ENCODE measurements around the gene AFDN. TPM values are rescaled to one million over a fixed set of nuclear protein-coding genes. Genes with fewer than 3 reads are reported as not detected.

AFDN gene
- polyA plus RNA-seq, 1 donor from 2014 or later, result 5.7 TPM

DNA sequence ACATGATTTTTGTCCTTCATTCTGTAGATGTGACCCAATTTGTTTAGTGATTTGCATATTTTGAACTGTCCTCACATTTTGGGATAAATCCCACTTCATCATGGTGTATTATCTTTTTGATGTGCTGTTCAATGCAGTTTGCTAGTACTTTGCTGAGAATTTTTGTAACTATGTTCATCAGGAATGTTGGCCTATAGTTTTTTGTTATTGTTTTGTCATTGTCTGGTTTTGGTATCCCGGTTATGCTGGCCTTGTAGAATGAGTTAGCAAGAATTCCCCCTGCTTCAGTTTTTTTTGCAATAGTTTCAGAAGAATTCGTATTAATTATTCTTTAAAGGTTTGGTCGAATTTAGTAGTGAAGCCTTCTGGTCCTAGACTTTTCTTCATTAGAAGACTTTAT lies 182.6 kb downstream of the AFDN start:
- no peaks in the 10 kb centered on the region for H3K27me3 Mint-ChIP-seq
- no peak overlapping the region for H3K27ac Mint-ChIP-seq
- peaks cover 11 to 28% (median 19%) of the 10 kb centered on the region in 3 donors for H3K9me3 Mint-ChIP-seq
- H3K4me3 Mint-ChIP-seq, result no peak overlapping the region
- peaks cover 0 to 2% (median 0%) of the 10 kb centered on the region in 3 donors for H3K4me1 Mint-ChIP-seq
- H3K36me3 Mint-ChIP-seq, result peaks cover 6% of the 10 kb centered on the region

DNA sequence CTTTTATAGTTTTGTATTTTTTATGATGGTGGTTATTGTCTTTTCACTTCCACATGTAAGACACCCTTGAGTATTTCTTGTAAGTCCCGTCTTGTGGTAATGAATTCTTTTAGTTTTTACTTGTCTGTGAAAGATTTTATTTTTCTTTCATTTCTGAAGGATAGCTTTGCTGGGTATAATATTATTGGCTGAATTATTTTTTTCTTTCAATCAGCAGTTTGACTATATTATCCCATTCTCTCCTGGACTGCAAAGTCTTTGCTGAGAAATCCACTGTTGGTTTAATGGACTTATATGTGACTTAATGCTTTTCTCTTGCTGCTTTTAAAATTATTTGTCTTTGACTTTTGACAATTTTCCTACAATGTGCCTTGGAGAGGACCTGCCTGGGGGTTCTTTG lies 184.6 kb downstream of the AFDN start:
- H3K36me3 Mint-ChIP-seq, result peaks cover 6% of the 10 kb centered on the region
- H3K9me3 Mint-ChIP-seq, result peaks cover 11 to 32% (median 19%) of the 10 kb centered on the region in 3 donors
- H3K4me1 Mint-ChIP-seq, result peaks cover 0 to 2% (median 0%) of the 10 kb centered on the region in 3 donors
- H3K27me3 Mint-ChIP-seq, result peaks cover 1% of the 10 kb centered on the region
- peak overlapping the region in 1 of 3 donors; percentile 17 for H3K27ac Mint-ChIP-seq
- no peak overlapping the region for H3K4me3 Mint-ChIP-seq

- peaks cover 3% of the 10 kb centered on the region for H3K27me3 Mint-ChIP-seq
- H3K4me1 Mint-ChIP-seq, result peaks cover 0 to 2% (median 0%) of the 10 kb centered on the region in 3 donors
- no peak overlapping the region for H3K27ac Mint-ChIP-seq
- H3K9me3 Mint-ChIP-seq, result peaks cover 15 to 32% (median 19%) of the 10 kb centered on the region in 3 donors
- peaks cover 6% of the 10 kb centered on the region for H3K36me3 Mint-ChIP-seq
- no peak overlapping the region for H3K4me3 Mint-ChIP-seq
Measured at GRCh38 chr6:168012431-168013249, 185.9 kb downstream of the AFDN start.

GRCh38 chr6:168013250-168013915 lies 186.7 kb downstream of the AFDN start:
- peaks cover 3% of the 10 kb centered on the region for H3K27me3 Mint-ChIP-seq
- H3K4me1 Mint-ChIP-seq, result peaks cover 0 to 2% (median 0%) of the 10 kb centered on the region in 3 donors
- H3K36me3 Mint-ChIP-seq, result peaks cover 4% of the 10 kb centered on the region
- H3K9me3 Mint-ChIP-seq, result peaks cover 15 to 26% (median 19%) of the 10 kb centered on the region in 3 donors
- peak overlapping the region in 1 of 3 donors; percentile 92 for H3K27ac Mint-ChIP-seq
- no peak overlapping the region for H3K4me3 Mint-ChIP-seq

- no peak overlapping the region for H3K27ac Mint-ChIP-seq
- no peak overlapping the region for H3K4me3 Mint-ChIP-seq
- peaks cover 16 to 31% (median 18%) of the 10 kb centered on the region in 3 donors for H3K9me3 Mint-ChIP-seq
Measured at GRCh38 chr6:168014428-168014827, 187.7 kb downstream of the AFDN start.

GRCh38 chr6:168015009-168015408 lies 188.3 kb downstream of the AFDN start:
- peaks cover 5% of the 10 kb centered on the region for H3K27me3 Mint-ChIP-seq
- H3K4me3 Mint-ChIP-seq, result no peak overlapping the region
- peaks cover 7% of the 10 kb centered on the region for H3K36me3 Mint-ChIP-seq
- H3K4me1 Mint-ChIP-seq, result peaks cover 0 to 2% (median 0%) of the 10 kb centered on the region in 3 donors
- H3K27ac Mint-ChIP-seq, result no peak overlapping the region
- peaks cover 13 to 33% (median 18%) of the 10 kb centered on the region in 3 donors for H3K9me3 Mint-ChIP-seq

More at GRCh38 chr6:168014428-168014827, 187.7 kb downstream of the AFDN start:
- peaks cover 0 to 2% (median 0%) of the 10 kb centered on the region in 3 donors for H3K4me1 Mint-ChIP-seq
- H3K27me3 Mint-ChIP-seq, result peaks cover 5% of the 10 kb centered on the region
- H3K36me3 Mint-ChIP-seq, result peaks cover 7% of the 10 kb centered on the region

DNA sequence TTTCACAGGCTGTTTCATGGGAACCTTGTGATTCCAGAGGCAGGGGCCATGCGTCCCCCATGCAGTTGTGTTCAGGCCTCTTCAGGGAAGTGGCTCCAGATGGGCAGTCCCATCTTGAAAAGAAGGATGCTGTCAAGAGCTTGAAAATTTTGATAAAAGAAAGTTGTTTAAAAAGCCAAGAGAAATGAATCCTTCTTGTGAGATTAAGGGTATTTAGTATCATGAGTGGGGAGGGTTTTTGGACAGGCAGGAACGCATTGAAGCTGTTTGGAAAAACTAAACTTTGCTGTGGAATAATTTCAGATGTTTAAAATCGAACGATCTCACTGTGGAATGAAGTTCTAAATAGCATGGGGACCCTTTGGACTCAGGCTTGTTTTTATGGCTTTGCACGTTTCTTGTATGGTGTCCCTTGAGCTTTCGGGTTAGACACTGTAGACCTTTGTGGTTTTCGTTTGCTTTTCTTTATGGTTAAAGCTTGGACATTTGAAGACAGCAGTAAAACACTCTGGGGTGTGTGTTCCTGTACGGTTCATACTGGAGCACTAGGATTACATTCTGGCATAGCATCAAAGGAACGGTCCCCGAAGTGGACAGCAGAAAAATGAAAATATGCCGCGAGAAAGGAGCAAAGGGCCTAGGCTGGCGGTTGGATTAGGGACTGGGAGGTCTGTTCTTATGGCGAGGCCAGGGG lies 188.9 kb downstream of the AFDN start:
- Mint-ChIP-seq H3K4me1 (peaks cover 0 to 2% (median 0%) of the 10 kb centered on the region in 3 donors), H3K27me3 (peaks cover 5% of the 10 kb centered on the region), H3K27ac (no peak overlapping the region), H3K9me3 (peaks cover 10 to 33% (median 17%) of the 10 kb centered on the region in 3 donors), H3K4me3 (no peak overlapping the region), H3K36me3 (peaks cover 4% of the 10 kb centered on the region)

GRCh38 chr6:168016176-168016620 lies 189.5 kb downstream of the AFDN start:
- H3K27ac Mint-ChIP-seq, result no peak overlapping the region

DNA sequence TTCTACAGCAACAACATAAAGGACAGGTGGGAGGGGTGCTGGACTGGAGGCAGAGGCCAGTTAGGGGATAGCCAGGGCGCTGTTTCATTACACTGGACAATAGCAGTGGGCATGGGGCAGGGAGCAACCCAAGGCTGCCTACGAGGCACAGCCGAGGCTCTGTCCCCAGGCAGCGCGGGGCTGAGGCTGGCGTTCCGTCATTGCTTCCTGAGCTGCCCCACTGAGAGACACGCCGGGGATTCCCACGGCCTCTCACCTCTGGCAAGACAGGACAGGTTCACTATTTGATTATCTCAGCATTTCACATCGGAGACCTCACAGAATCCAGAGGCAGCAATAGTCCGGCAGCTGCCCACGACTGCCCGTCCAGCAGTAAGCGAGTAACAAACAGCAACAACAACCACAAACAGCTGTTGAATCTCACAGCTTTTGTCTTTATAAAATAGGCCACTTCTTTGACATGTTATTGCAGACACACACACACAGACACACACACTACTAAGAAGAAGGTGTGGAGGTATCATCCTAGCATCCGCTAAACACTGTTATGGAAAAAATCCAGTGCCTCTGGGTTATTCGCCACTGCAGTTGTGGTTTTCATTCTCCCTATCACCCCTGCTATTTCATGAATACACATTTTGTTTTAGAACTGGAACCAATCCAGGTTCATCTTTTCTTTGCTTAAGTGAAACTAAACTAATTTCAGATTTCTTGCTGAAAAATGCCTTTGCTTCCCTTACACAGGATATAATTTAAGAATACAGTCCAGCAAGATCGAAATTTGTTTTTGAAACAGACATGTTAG lies 190.2 kb downstream of the AFDN start:
- Mint-ChIP-seq H3K4me1 (no peaks in the 10 kb centered on the region), H3K4me3 (no peak overlapping the region), H3K27ac (no peak overlapping the region), H3K36me3 (peaks cover 4% of the 10 kb centered on the region), H3K9me3 (peaks cover 1 to 22% (median 12%) of the 10 kb centered on the region in 3 donors), H3K27me3 (peaks cover 5% of the 10 kb centered on the region)

More at GRCh38 chr6:168016176-168016620, 189.5 kb downstream of the AFDN start:
- Mint-ChIP-seq H3K36me3 (peaks cover 4% of the 10 kb centered on the region), H3K27me3 (peaks cover 5% of the 10 kb centered on the region), H3K4me1 (no peaks in the 10 kb centered on the region), H3K4me3 (no peak overlapping the region), H3K9me3 (peaks cover 5 to 29% (median 12%) of the 10 kb centered on the region in 3 donors)

DNA sequence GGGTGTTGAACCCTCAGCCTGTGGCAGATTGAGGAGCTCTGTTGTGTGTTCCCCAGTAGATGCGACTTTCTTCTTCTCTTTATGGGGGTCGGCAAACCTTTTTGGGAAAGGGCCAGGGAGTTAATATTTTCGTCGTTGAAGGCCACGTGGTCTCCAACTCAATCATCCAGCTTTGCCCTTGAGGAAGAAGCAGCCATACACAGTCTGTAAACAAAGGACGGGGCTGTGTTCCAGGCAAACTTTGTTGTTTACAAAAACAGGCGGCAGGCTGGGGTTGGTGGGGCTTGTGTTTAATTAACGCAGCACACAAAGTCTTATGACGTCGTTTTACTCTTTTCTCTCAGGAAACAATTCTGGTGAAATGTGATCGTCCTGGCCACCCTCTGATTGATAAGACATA lies 190.9 kb downstream of the AFDN start:
- H3K4me1 Mint-ChIP-seq, result no peaks in the 10 kb centered on the region
- peaks cover 4% of the 10 kb centered on the region for H3K36me3 Mint-ChIP-seq
- no peak overlapping the region for H3K4me3 Mint-ChIP-seq
- peaks cover 1 to 19% (median 12%) of the 10 kb centered on the region in 3 donors for H3K9me3 Mint-ChIP-seq
- H3K27ac Mint-ChIP-seq, result no peak overlapping the region
- H3K27me3 Mint-ChIP-seq, result peaks cover 5% of the 10 kb centered on the region

DNA sequence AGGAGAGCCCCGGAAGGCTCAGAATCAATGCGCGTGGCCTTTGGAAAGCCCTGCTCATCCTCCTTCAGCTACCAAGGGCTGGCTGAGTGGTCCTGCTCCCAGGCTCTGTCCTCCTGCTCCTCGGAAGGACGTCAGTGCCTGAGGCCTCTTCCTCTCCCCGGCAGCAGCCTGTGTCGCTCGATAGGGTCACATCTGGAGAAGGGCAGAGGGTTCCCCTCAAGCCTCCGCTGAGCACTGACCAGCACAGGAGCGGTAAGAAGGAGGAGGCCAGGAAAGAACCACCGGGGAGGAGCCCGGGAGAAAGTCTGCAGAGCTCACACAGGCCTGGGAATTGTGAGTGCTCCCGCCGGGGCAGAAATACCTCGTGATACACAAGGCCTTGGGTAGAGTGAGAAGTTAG lies 192.0 kb downstream of the AFDN start:
- H3K27me3 Mint-ChIP-seq, result peaks cover 5% of the 10 kb centered on the region
- H3K27ac Mint-ChIP-seq, result no peak overlapping the region
- peaks cover 1 to 19% (median 12%) of the 10 kb centered on the region in 3 donors for H3K9me3 Mint-ChIP-seq
- peaks cover 4% of the 10 kb centered on the region for H3K36me3 Mint-ChIP-seq
- H3K4me1 Mint-ChIP-seq, result no peaks in the 10 kb centered on the region
- H3K4me3 Mint-ChIP-seq, result no peak overlapping the region

- H3K27ac Mint-ChIP-seq, result no peak overlapping the region
- no peaks in the 10 kb centered on the region for H3K4me1 Mint-ChIP-seq
- peaks cover 2 to 19% (median 10%) of the 10 kb centered on the region in 3 donors for H3K9me3 Mint-ChIP-seq
Measured at GRCh38 chr6:168020242-168020641, 193.5 kb downstream of the AFDN start.

DNA sequence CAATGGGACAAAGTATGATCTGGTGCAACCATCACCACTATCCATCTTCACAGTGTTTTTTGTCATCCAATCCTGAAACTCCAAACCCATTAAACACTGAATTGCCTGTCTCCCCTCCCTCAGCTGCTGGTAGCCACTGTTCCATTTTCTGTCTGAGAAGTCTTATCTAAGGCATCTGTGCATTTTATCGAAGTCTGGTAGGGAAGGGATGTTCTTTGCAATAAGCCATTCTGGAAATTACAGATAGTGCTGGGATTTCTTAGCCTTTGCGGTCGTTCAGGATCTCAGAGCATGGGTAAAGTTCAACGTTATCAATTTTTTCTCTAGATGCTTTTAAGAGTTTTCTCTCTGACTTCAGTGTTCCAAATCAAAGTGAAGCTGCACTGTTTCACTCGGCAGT lies 194.9 kb downstream of the AFDN start:
- no peak overlapping the region for H3K27ac Mint-ChIP-seq
- H3K4me3 Mint-ChIP-seq, result no peak overlapping the region
- no peaks in the 10 kb centered on the region for H3K4me1 Mint-ChIP-seq
- peaks cover 5% of the 10 kb centered on the region for H3K27me3 Mint-ChIP-seq
- peaks cover 4% of the 10 kb centered on the region for H3K36me3 Mint-ChIP-seq
- peaks cover 3 to 15% (median 10%) of the 10 kb centered on the region in 3 donors for H3K9me3 Mint-ChIP-seq

More at GRCh38 chr6:168020242-168020641, 193.5 kb downstream of the AFDN start:
- Mint-ChIP-seq H3K36me3 (peaks cover 4% of the 10 kb centered on the region), H3K27me3 (peaks cover 8% of the 10 kb centered on the region), H3K4me3 (no peak overlapping the region)

Measured in IgD-negative memory B cell (primary cell).